ENCODE results near the gene RELN. TPM values are rescaled to one million over a fixed set of nuclear protein-coding genes. Genes with fewer than 3 reads are reported as not detected.

RELN gene
- total and polyA plus RNA-seq, 9 donors = 0.68 to 8.7 (median 2.7) TPM

- Histone ChIP-seq H3K36me3 (no peaks in the 10 kb centered on the region), H3K4me3 (no peak overlapping the region), H3K27me3 (no peaks in the 10 kb centered on the region), H3K27ac (no peak overlapping the region), H3K4me1 (ENCODE audit: insufficient read depth) (no peaks in the 10 kb centered on the region), H3K9me3 (no peaks in the 10 kb centered on the region)
- no peak for DNase-seq
- TF ChIP-seq CTCF (IDR thresholded peaks at IDR 0.05) (no peak), EP300 (IDR thresholded peaks at IDR 0.05) (no peak), POLR2A (IDR thresholded peaks at IDR 0.05) (no peak)
- 67 to 71% (median 69%) methylated on average over 5 of the region's 5 CpGs for WGBS, 3 donors
- intact Hi-C loops (cut with DNase I) = no loop called here
Measured at GRCh38 chr7:103636153-103636552, 353.3 kb downstream of the RELN start.

- intact Hi-C loops (cut with DNase I) = loop anchor here in 1 of 4 donors (5.0 kb wide), 1 partner anchor 899 kb away; no protein-coding TSS in a partner anchor
- no peaks in the 10 kb centered on the region for H3K4me1 ChIP-seq (ENCODE audit: insufficient read depth)
Measured at GRCh38 chr7:103632972-103633371, 356.5 kb downstream of the RELN start.

GRCh38 chr7:103632005-103632639 is 357.3 kb downstream of the RELN start:
- Histone ChIP-seq H3K4me1 (ENCODE audit: insufficient read depth) (no peaks in the 10 kb centered on the region), H3K9me3 (no peaks in the 10 kb centered on the region), H3K27me3 (no peaks in the 10 kb centered on the region), H3K4me3 (no peak overlapping the region), H3K36me3 (no peaks in the 10 kb centered on the region), H3K27ac (no peak overlapping the region)
- DNase-seq = no peak
- TF ChIP-seq EP300 (IDR thresholded peaks at IDR 0.05) (no peak), POLR2A (IDR thresholded peaks at IDR 0.05) (no peak), CTCF (IDR thresholded peaks at IDR 0.05) (no peak)
- intact Hi-C loops (cut with DNase I) = loop anchor here in 1 of 4 donors (5.0 kb wide), 1 partner anchor 900 kb away; no protein-coding TSS in a partner anchor
- WGBS, 3 donors = 39 to 47% (median 39%) methylated on average over 5 of the region's 5 CpGs

More at GRCh38 chr7:103632972-103633371, 356.5 kb downstream of the RELN start:
- H3K9me3 ChIP-seq = no peaks in the 10 kb centered on the region
- H3K36me3 ChIP-seq = no peaks in the 10 kb centered on the region
- DNase-seq = no peak
- TF ChIP-seq EP300 (IDR thresholded peaks at IDR 0.05) (no peak), POLR2A (IDR thresholded peaks at IDR 0.05) (no peak), CTCF (IDR thresholded peaks at IDR 0.05) (no peak)
- 71 to 78% (median 75%) methylated on average over 1 of the region's 1 CpG for WGBS, 3 donors
- no peaks in the 10 kb centered on the region for H3K27me3 ChIP-seq
- H3K4me3 ChIP-seq = no peak overlapping the region
- no peak overlapping the region for H3K27ac ChIP-seq

- 87 to 91% (median 87%) methylated on average over 2 of the region's 2 CpGs for WGBS, 3 donors
- no peak overlapping the region for H3K27ac ChIP-seq
- TF ChIP-seq EP300 (IDR thresholded peaks at IDR 0.05) = no peak
- no peak for TF ChIP-seq CTCF (IDR thresholded peaks at IDR 0.05)
- no peak for TF ChIP-seq POLR2A (IDR thresholded peaks at IDR 0.05)
Measured at GRCh38 chr7:103630318-103630717, 359.1 kb downstream of the RELN start.

More at GRCh38 chr7:103630318-103630717, 359.1 kb downstream of the RELN start:
- no peak for DNase-seq
- Histone ChIP-seq H3K9me3 (no peaks in the 10 kb centered on the region), H3K27me3 (no peaks in the 10 kb centered on the region), H3K4me3 (no peak overlapping the region), H3K36me3 (no peaks in the 10 kb centered on the region), H3K4me1 (ENCODE audit: insufficient read depth) (no peaks in the 10 kb centered on the region)
- intact Hi-C loops (cut with DNase I) = loop anchor here in 1 of 4 donors (5.0 kb wide), 1 partner anchor 902 kb away; no protein-coding TSS in a partner anchor
